HG03521 (cell line): ENCODE results near the gene ZNHIT2.
"Not testable (repeated sequence)": the region's sequence is repeated elsewhere in the genome, so short reads cannot be mapped to it uniquely, and the experiment has no call there.

Source experiments
- ATAC-seq: cut with Tn5 transposase; IDR thresholded peaks from one replicate; pipeline ENCODE4 v1.9.1; 2021; ENCODE audit warnings: mild to moderate bottlenecking, moderate library complexity; ENCODE audit not compliant: unreplicated experiment

Gene ZNHIT2

DNA sequence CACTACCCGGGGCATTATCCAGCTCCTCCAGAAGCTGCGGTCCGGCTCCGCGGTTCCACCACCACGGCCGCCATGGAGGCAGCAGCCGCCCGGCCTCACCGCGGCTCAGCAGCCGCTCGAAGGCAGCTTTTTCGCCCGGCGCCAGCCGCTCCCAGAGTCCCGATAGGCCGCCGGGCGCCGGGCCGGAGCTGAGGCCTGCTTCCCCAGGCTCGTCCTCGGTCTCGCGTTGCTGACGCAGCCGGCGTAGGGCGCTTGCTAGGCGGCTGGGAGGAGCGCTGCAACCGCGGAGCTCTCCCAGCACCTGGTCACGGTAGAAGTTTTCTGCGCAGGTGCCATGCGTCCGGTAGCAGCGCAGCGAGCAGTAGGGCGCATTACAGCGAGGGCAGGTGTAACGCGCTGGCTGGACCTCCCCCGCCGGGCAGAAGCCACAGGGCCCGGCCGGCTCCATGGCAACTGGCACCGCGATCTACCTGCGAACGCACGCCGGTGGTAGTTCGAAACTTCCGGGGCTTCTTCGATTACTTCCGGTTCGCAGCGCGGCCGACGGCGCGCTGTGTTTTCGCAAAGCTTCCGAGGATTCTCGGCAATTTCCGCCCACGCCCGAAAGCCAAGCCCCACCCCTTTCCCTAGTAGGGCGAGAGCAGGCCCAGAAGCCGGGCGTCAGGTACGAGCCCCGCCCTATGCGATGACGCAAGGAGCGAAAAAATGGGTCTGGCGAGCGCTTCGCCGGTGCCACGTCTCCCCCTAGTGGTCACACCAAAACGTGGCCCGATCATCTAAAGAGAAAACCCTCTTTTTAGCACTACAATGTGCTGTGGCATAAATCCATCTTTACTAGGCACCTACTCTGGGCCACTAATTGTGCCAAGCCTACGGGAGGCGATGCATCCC, at the start of gene ZNHIT2:
Gene ZNHIT2, minus strand, starts transcription at position 496 of the 891 bp plus-strand sequence. Its CDS starts 48 bp downstream, at position 448.
- peak; percentile 57 for ATAC-seq

DNA sequence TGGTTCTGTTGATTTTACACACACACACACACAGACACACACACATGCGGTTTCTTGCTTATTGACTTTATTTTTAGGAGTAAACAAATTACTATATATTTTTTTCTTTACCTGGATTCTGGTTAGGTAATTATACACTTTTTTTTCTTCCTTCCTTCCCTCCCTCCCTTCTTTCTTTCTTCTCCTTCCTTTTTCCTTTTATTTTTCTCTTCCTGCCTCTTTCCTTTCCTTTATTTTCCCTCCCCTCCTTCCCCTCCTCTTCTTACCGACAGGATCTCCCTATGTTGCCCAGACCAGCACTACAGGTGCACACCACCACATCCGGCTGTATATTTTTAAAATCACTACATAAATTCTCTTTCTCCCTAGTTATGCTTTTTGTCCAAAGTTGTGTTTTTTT, 49.4 kb upstream of the ZNHIT2 start:
- ATAC-seq, result no peak

DNA sequence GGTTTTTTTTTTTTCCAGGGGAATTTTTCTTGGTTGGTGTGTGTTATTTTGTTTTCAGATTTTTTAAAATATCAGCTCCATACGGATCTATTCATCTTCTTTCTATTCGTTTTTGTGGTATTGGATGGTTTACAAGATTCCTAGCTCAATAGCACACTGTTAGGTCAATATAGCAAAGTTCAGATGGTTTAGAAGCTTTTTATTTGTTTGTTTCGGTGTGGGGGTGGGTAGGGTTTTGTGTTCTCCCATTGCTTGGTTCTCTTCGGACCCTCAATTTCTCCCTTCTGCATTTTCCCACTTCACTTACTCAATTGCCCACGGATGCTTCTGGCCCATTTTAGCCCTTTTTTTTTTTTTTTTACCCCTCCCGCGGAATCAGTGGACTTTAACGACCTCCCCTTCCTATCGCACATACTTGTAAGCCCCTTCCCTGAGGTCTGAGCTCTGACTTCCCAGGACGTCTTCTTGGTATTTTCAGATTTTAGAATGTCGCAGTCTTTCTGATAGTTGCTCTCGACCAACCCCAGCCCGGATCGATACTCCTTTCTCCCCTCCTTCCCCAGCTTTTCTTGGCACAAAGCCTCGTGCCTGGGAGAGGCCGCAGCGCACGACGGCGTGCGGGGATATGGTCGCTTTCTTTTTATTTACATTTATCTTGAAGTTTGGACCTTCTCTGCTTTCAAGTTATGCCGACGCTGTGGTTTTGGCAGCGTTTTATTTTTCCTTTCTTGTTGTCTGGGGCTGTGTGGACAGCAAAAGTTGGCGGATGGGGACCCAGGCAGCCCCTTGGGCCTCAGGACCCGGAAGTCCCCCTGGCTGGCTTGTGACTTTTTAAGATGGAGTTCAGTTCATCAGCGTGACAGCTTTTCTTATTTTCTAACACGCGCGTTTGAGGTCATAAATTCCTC, 48.2 kb upstream of the ZNHIT2 start:
- no peak for ATAC-seq

DNA sequence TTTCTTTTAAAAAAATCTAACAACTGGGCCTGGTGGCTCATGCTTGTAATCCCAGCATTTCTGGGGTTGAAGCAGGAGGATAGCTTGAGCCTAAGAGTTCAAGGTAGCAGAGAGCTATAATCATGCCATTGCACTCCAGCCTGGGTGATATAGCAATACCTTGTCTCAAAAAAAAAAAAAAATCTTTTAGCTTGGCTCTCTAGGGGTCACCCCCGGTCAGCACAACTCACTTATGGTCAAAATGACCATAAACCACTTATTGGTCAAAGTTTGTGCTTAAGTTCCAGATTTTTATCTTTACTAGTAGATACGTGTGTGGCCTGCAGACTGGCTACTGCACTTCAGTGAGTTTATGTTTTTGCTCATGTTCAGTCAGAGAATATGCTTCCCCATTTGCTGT, 46.2 kb upstream of the ZNHIT2 start:
- ATAC-seq, result no peak

DNA sequence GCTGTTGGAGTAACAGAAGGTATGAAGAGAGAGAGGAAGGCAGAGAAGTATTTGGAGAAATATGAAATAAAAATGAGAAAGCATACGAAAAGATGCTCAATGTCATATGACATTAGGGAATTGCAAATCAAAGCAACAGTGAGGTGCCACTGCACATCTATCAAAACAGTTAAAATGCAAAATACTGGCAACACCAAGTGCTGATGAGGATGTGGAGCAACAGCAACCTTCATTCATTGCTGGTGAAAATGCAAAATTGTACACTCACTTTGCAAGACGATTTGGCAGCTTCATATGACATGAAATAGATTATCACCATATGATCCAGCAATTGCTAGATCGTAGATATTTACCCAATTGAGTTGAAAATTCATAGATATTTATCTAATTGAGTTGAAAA, 43.1 kb upstream of the ZNHIT2 start:
- ATAC-seq, result no peak

DNA sequence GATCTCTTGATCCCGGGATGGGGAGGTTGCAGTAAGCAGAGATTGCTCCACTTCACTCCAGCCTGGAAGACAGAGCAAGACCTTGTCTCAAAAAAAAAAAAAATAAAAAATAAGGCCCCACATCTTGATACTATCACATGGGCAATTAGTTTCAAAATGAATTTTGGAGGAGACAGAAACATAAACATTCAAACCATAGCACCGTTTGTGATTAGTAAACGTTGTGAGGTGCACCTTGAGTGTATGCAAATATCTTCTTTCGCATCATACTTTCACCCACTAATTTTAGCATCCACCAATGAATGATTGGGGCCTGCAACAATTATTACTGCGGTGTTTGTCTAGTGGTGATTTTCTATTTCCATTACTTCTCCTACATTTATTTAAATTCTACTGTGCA, 41.5 kb upstream of the ZNHIT2 start:
- ATAC-seq, result no peak

DNA sequence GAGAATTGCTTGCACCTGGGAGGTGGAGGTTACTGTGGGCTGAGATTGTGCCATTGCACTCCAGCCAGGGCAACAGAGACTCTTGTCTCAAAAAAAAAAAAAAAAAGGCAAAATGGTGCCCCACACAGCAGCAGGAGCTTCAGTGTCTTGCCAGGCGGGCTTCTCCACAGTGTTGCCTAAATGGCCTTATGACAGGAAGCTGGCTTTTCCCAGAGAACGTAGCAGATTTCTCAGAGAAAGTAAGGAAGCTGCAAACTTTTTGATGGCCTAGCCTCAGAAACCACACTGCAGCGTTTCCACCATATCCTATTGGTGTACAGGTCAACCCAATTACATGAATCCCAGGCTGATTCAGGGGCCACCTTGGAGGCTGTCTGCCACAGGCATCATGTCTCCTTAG, 39.8 kb upstream of the ZNHIT2 start:
- ATAC-seq, result no peak

DNA sequence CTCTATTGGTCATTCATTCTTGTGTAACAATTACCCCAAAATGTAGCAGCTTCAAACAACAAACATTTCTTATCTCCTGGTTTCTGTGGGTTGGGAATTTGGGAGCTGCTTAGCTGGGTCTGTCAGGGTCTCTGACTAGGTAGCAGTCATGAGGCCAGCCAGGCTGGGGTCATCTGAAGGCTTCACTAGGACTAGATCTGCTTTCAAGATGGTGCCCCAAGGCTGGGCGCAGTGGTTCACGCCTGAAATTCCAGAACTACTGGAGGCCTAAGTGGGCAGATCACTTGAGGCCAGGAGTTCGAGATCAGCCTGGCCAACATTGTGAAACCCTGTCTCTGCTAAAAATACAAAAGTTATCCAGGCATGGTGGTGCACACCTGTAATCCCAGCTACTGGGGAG, 39.4 kb upstream of the ZNHIT2 start:
- ATAC-seq, result no peak

DNA sequence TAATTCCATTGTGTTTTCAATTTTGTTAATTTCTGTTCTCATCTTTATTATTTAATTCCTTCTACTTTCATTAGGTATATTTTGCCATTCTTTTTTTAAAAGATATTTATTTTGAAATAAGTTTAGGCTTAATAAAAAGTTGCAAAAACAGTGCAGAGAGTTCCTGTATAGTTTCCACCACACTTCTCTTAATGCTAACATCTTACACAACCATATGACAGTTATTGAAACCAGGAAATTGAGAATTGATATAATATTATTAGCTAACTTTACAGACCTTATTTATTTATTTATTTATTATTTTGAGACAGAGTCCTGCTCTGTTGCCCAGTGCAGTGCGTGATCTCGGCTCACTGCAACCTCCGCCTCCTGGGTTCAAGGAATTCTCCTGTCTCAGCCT, 38.8 kb upstream of the ZNHIT2 start:
- ATAC-seq, result no peak

DNA sequence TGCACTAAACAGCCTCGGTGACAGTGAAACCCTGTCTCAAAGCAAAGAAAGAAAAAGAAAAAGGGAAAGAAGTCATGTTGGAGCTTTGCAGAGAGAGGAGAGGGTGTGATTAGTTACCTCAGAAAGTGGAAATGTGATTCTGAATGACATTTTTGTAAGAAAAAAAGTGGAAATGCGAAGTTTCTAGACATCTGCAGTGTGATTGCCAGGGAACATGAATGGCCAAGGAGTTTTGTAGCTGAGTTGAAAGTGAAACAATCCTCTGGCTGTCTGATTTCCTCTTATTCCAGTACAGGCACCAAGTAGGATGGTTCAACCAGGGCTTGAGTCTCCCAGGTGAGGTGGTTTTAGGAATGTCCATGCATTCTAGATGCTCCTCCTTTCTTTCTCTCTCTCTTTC, 34.6 kb upstream of the ZNHIT2 start:
- ATAC-seq, result no peak

DNA sequence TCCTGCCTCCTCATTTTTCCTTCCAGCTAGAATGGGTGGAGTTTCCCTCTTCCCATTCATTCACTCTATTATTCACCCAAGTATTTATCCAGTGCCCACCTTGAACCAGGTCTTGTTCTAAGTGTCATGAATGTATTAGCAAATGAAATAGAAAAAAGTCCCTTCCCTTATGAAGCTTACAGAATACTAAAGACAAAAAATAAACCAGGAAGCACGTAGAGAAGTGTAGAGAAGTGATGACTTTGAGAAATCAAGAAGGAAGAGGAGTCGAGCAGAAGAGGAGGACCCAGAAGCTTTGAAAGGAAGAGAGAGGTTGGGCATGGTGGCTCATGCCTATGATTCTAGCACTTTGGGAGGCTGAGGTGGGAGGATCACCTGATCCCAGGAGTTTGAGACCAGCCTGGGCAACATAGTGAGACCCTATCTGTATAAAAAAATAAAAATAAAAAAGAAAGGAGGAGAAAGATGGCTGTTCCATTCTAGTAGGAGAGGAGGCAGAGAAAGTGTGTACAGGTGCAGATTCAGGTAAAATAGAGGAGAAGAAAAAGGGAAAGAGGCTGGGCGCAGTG, 33.9 kb upstream of the ZNHIT2 start:
- ATAC-seq, result no peak

DNA sequence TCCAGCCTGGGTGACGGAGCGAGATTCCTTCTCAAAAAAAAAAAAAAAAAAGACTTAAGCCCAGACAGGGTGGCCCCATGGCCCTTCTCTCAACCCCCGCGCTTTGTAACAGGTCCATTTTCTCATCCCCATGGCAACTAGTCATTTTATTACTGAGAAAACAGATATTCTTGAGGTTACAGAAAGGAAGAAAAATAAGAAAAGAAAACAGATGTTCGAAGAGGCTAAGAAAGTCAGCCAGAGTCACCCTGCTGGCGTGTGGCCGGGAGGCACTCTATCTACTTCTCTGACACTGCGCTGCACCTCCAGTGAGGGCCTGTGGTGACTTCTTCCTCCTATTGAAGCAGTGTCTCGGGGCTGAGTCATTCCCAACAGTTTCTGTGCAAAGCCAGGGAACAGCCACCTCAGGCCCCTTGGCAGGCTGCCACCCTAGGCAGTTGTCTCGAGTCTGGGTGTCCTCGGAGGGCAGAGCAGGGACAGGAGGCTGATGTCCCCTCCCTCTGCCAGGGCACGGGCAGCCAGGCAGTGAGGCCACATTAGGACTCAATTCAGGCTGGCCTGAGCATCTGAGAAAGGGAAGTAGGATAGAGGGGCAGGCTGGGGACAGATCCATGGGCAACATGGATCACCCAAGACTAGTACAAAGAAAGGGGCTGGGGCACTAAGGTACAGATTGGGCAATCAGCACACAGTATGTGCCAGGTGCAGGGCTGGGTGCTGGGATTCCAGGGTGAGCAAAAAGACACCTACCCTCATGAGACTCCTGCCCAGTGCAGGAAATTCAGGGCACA, 33.2 kb upstream of the ZNHIT2 start:
- no peak for ATAC-seq

DNA sequence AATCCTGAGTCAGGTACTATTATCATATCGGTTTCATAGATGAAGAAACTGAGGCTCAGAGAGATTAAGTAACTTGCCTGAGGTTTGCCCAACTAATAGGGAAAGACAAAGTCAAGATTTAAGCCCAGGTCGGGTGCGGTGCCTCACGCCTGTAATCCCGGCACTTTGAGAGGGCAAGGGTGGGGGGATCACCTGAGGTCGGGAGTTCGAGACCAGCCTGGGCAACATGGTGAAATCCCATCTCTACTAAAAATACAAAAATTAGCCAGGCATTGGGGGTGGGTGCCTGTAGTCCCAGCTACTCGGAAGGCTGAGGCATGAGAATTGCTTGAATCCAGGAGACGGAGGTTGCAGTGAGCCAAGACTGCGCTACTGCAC, 32.6 kb upstream of the ZNHIT2 start:
- not testable (repeated sequence) for ATAC-seq

DNA sequence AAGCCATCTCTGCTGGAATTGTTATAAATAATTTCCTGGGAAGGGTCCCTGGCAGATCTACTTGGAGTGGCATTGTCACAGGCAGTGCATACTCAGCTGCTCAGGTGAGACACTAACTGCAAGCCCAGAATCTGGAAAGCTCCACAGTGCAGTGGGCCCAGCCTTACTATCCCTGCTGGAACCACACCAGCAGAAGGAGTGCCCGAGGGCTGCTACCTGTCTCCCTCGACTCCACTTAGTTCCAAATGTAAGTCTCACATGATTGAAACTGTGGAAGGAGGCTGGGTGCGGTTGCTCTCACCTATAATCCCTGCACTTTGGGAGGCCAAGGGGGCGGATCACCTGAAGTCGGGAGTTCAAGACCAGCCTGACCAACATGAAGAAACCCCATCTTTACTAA, 31.2 kb upstream of the ZNHIT2 start:
- no peak for ATAC-seq

DNA sequence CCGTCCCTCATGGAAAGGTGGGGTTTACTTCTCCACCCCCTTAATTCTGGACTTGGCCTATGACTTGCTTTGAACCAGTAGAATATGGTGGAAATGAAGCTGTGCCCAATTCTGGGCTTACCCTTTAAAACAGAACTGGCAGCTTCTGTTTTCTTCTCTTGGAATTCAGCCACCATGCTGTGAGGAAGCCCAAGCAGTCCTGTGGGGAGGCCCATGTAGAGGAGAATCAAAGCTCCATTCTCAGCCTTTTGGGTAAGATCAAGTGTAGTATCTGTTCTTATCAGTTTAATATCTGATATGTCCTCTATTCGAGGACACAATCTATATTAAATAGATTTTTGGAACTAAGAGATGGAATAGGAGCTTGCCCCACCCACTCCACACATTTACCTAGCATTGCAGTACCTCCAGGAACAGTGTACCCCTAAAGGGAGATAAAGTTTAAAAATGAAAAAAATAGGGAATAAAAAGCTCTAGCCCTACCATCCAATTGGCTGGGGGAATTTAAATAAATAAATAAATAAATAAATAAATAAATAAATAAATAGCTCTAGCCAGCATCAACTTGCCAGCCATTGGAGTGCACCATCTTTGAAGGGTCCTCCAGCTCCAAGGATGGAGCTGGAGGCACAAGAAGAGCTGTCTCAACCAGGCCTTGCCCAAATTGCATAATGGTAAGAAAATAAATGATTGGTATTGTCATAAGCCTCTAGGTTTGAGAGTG, 30.0 kb upstream of the ZNHIT2 start:
- no peak for ATAC-seq

DNA sequence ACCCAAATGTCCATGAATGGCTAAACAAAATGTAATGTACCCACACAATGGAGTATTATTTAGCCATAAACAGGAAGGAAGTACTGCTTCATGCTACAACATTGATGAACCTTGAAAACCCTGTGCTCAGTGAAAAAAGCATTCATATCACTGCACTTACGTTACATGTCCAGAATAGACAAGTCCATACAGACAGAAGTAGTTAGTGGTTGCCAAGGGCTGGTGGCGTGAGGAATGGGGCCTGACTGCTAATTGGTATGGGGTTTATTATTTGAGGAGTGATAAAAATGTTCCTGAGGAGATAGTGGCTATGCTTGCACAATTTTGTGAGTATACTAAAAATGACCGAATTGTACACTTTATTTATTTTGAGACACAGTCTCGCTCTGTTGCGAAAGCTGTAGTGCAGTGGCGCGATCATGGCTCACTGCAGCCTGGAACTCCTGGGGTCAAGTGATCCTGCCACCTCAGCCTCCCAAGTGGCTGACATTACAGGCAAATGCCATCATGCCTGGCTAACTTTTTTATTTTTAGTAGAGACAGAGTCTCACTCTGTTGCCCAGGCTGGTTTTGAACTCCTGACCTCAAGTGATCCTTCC, 24.5 kb upstream of the ZNHIT2 start:
- no peak for ATAC-seq

DNA sequence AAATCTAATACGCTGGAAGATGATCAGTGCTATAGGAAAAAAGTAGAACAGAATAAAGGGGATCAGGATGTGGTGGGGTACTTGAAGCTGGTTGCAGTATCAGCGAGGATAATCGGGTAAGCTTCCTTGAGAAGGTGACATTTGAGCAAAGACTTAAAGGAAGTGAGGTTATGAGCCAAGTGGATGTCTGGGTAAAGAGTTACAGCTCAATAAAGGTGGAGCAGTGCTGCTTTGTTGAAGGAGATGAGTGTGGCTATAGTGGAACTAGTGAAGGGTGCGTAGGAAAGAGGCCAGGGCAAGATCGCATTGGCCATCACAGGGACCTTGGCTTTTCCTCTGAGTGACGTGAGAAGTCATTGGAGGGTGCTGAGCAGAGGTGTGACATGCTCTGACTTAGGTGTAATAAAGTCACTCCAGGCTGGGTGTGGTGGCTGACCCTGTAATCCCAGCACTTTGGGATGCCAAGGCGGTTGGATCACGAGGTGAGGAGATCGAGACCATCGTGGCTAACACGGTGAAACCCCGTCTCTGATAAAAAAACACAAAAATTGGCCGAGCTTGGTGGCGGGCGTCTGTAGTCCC, 19.1 kb upstream of the ZNHIT2 start:
- no peak for ATAC-seq

DNA sequence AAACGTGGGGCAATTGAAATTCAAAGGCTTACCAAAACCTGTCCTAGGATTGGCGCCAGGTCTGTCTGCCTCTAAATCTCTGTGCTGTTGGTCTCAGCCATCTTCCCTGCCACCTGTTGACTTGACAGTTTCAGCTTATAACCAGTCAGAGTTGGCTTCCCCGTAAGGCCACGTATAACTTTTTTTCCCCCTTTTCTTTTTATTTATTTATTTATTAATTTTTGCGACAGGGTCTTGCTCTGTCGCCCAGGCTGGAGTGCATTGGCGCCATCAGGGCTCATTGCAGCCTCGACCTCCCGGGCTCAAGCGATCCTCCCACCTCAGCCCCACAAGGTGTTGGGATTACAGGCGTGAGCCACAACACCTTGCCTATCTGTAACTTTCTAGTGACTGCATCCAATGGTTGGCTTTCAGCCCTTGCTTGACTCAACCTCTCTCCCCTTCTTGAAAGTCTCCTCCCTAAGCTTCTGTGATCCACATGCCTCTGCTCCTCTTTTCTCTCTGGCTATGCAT, 18.2 kb upstream of the ZNHIT2 start:
- no peak for ATAC-seq

DNA sequence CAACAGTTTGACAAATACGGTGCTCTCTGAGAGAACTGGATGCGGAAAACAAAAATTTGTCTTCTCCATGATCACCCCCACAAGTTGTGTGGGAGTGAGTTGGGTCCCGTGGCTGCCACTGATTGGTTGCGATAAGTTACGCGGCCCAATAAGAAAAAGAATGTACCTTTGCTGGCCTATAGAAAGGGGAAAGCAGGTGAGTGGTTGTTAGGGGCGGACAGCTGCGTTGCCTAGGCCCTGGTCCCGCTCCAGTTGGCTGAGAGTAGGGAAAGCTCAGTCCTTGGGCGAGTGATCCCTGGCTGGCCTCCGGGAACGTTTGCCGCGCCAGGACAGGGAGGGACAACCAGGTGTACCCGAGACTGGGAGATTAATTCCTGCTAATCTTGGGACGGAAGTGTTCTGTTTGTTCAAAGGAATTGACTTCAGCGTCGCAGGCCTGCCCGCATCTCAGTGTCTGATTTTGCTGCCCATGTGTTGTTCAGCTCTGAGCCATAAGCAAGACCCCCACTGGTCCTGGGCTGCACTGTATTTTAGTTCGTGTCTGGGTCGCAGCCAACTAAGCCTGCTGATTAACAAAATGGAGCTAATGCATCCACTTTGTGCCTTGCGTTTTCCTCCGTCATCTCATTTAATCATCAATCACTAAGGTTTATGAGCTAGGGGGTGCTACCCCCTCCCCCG, 17.6 kb upstream of the ZNHIT2 start:
- ATAC-seq, result peak; percentile 57
